ENCODE measurements around the gene ANKRD23. TPM values are rescaled to one million over a fixed set of nuclear protein-coding genes. Genes with fewer than 3 reads are reported as not detected.

ANKRD23 gene
- total and polyA plus RNA-seq, 4 experiments from 2014 or later, result 1.5 to 19.7 (median 19.4) TPM; not detected in 1

GRCh38 chr2:96816836-96817702 lies 26.8 kb downstream of the ANKRD23 start:
- Mint-ChIP-seq H3K4me1 (peaks cover 53 to 73% (median 63%) of the 10 kb centered on the region in 4 donors), H3K4me3 (peak overlapping the region; percentile 80 to 92 (median 87)), H3K9me3 (no peaks in the 10 kb centered on the region), H3K27me3 (no peaks in the 10 kb centered on the region), H3K36me3 (peaks cover 7 to 37% of the 10 kb centered on the region in 2 donors), H3K27ac (peak overlapping the region in 5 of 7 donors; percentile 19 to 84 (median 48))
- Histone ChIP-seq H3K36me3 (ENCODE audit: insufficient read depth, low read length) (peaks cover 9% of the 10 kb centered on the region), H3K9me3 (ENCODE audit: control insufficient read depth in 1 of 2, low read length in 2 of 2) (no peaks in the 10 kb centered on the region), H3K4me3 (ENCODE audit: low read length in 2 of 2) (peak overlapping the region; percentile 63 to 74), H3K27ac (ENCODE audit: low read depth, low read length) (peak overlapping the region; percentile 27), H3K4me1 (ENCODE audit: insufficient read depth, low read length) (peaks cover 61% of the 10 kb centered on the region), H3K27me3 (ENCODE audit: insufficient read depth, low read length) (no peaks in the 10 kb centered on the region)
- DNase-seq, result no peak
- POLR2A ChIA-PET (ENCODE audit: partially characterized antibody), result interaction anchor here (0.8 to 7.6 kb wide), 28 partner anchors 9 to 672 kb away, joined by 3 to 104 read pairs (median 6); partner anchors contain the start of genes ANKRD36, ANKRD39, ARID5A and CNNM4
- CTCF ChIA-PET (ENCODE audit: partially characterized antibody), result interaction anchor here (0.7 to 6.8 kb wide), 15 partner anchors 10 to 142 kb away, joined by 3 to 32 read pairs (median 5); partner anchors contain the start of genes ANKRD39 and CNNM4
- intact Hi-C loops (cut with micrococcal nuclease), result loop anchor here (1.0 to 5.0 kb wide), 9 partner anchors 11 to 295 kb away; partner anchors contain the start of genes ANKRD36, ANKRD39, CNNM4 and LMAN2L

DNA sequence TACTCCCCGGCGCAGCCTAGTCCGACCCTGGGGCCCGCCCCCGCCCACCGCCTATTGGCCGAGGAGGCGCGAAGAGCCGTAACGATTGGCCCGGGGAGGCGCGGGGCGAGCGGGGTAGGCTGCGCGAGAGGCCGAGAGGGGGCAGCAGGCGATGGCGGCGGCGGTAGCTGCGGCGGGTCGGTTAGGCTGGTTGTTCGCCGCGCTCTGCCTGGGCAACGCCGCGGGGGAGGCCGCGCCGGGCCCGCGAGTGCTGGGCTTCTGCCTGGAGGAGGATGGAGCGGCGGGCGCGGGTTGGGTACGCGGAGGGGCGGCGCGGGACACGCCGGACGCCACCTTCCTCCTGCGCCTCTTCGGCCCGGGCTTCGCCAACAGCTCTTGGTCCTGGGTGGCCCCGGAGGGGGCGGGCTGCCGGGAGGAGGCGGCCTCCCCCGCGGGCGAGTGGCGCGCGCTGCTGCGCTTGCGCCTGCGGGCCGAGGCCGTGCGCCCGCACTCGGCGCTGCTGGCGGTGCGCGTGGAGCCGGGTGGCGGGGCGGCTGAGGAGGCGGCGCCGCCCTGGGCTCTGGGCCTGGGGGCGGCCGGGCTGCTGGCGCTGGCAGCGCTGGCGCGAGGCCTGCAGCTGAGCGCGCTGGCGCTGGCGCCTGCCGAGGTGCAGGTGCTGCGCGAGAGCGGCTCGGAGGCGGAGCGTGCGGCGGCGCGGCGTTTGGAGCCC lies 27.5 kb downstream of the ANKRD23 start, which contains the start of gene CNNM3:
TSS of gene CNNM3 (plus strand) at position 142 of the 709 bp plus-strand sequence. CDS start at position 152, 10 bp downstream.
- peak within 1 kb of the TSS; percentile 93 to 97 (median 95) for H3K4me3 Mint-ChIP-seq
- H3K9me3 Mint-ChIP-seq, result no peaks in the 10 kb centered on the region
- ChIA-PET POLR2A (ENCODE audit: partially characterized antibody) (interaction anchor here (0.6 to 7.6 kb wide), 30 partner anchors 10 to 671 kb away, joined by 3 to 104 read pairs (median 4); partner anchors contain the start of genes ANKRD36, ANKRD39, ARID5A and CNNM4), CTCF (ENCODE audit: partially characterized antibody) (interaction anchor here (0.8 to 6.8 kb wide), 9 partner anchors 9 to 143 kb away, joined by 3 to 32 read pairs (median 6); partner anchors contain the start of gene ANKRD39)
- peak within 1 kb of the TSS; percentile 74 to 96 (median 93) for H3K27ac Mint-ChIP-seq
- peaks cover 50 to 76% (median 61%) of the 10 kb centered on the region in 4 donors for H3K4me1 Mint-ChIP-seq
- Histone ChIP-seq H3K4me3 (ENCODE audit: low read length in 2 of 2) (peak within 1 kb of the TSS; percentile 82 to 83), H3K27ac (ENCODE audit: low read depth, low read length) (peak within 1 kb of the TSS; percentile 77), H3K4me1 (ENCODE audit: insufficient read depth, low read length) (peaks cover 57% of the 10 kb centered on the region), H3K36me3 (ENCODE audit: insufficient read depth, low read length) (peaks cover 9% of the 10 kb centered on the region), H3K27me3 (ENCODE audit: insufficient read depth, low read length) (no peaks in the 10 kb centered on the region), H3K9me3 (ENCODE audit: control insufficient read depth in 1 of 2, low read length in 2 of 2) (no peaks in the 10 kb centered on the region)
- intact Hi-C loops (cut with micrococcal nuclease), result loop anchor here (1.0 to 5.0 kb wide), 9 partner anchors 10 to 296 kb away; partner anchors contain the start of genes ANKRD36, ANKRD39, CNNM4 and LMAN2L
- H3K36me3 Mint-ChIP-seq, result peaks cover 7 to 36% of the 10 kb centered on the region in 2 donors
- peak; percentile 93 to 97 (median 94) for DNase-seq
- no peaks in the 10 kb centered on the region for H3K27me3 Mint-ChIP-seq

DNA sequence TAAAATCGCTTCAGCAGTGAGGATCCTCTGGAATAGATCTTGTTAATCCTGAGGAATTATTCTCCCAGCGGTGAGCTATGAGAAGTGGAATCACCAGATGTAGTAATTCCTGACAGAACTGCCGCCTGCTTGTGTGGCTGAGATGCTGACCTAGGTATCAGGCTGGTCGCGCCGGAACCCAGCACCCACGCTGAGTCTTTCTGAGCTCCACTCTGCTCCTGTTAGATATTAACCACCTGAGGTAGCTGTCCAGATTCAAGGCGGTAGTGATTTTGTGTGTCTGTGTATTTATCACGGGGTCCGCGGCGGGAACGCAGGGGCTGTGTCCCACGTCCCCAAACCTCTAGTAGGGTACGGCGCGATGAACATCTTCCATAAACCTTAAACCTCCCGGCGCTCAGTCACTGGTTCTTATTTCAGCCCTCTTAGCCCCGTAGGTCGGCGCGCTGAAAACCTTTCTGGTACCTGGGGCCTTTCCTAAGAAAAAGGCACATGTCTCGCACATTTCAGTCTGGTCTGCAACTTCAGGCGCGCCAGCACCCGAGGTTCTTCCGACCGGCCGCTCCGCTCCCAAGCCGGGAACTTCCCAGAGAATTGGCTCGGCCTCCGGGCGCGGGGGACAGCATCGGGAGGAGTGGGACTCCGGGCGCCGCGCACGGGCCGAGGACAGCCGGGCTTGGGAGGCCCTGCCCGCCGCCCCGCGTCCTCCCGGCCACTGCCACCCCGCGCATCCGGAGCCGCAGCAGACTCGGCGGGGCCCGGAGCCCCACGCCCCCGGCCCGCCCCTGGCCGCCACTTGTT lies 28.3 kb downstream of the ANKRD23 start:
- Mint-ChIP-seq H3K9me3 (no peaks in the 10 kb centered on the region), H3K27me3 (no peaks in the 10 kb centered on the region), H3K4me3 (peak overlapping the region; percentile 93 to 97 (median 95)), H3K27ac (peak overlapping the region; percentile 74 to 96 (median 93)), H3K4me1 (peaks cover 43 to 73% (median 58%) of the 10 kb centered on the region in 4 donors), H3K36me3 (peaks cover 7 to 33% of the 10 kb centered on the region in 2 donors)
- intact Hi-C loops (cut with micrococcal nuclease), result loop anchor here (1.0 to 5.0 kb wide), 10 partner anchors 9 to 549 kb away; partner anchors contain the start of genes ANKRD36, ANKRD39, CIAO1 and CNNM4
- Histone ChIP-seq H3K4me3 (ENCODE audit: low read length in 2 of 2) (peak overlapping the region; percentile 82 to 83), H3K27me3 (ENCODE audit: insufficient read depth, low read length) (no peaks in the 10 kb centered on the region), H3K4me1 (ENCODE audit: insufficient read depth, low read length) (peaks cover 50% of the 10 kb centered on the region), H3K27ac (ENCODE audit: low read depth, low read length) (peak overlapping the region; percentile 77), H3K9me3 (ENCODE audit: control insufficient read depth in 1 of 2, low read length in 2 of 2) (no peaks in the 10 kb centered on the region), H3K36me3 (ENCODE audit: insufficient read depth, low read length) (peaks cover 4% of the 10 kb centered on the region)
- no peak for DNase-seq
- CTCF ChIA-PET (ENCODE audit: partially characterized antibody), result interaction anchor here (0.6 to 6.8 kb wide), 13 partner anchors 8 to 144 kb away, joined by 3 to 32 read pairs (median 6); partner anchors contain the start of genes ANKRD39 and CNNM4
- POLR2A ChIA-PET (ENCODE audit: partially characterized antibody), result interaction anchor here (0.6 to 7.6 kb wide), 25 partner anchors 10 to 494 kb away, joined by 3 to 104 read pairs (median 5); partner anchors contain the start of genes ANKRD36, ANKRD39, ARID5A and CNNM4

DNA sequence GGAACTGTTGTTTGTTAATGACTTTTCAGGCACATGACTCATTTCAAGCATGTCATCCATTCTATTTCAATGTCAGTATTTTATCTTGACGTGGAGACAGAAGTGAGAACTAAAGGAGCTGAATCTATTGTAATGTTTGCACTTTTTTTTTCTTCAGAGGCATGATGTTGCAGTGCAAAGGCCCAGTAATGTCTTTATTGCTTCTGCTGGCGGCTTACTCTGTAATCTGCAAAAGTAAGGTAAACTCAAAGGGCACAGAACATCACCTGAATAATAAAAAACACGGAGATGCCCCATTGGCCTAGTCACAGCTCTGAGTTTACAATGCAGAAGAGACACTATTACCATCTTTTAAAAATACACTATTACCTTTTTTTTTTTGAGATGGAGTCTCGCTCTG lies 30.2 kb downstream of the ANKRD23 start:
- no peaks in the 10 kb centered on the region for H3K9me3 Mint-ChIP-seq
- Histone ChIP-seq H3K27ac (ENCODE audit: low read depth, low read length) (no peak overlapping the region), H3K4me1 (ENCODE audit: insufficient read depth, low read length) (peaks cover 31% of the 10 kb centered on the region), H3K36me3 (ENCODE audit: insufficient read depth, low read length) (peaks cover under 1% of the 10 kb centered on the region), H3K4me3 (ENCODE audit: low read length in 2 of 2) (no peak overlapping the region), H3K27me3 (ENCODE audit: insufficient read depth, low read length) (no peaks in the 10 kb centered on the region), H3K9me3 (ENCODE audit: control insufficient read depth in 1 of 2, low read length in 2 of 2) (no peaks in the 10 kb centered on the region)
- H3K36me3 Mint-ChIP-seq, result peaks cover 3 to 19% of the 10 kb centered on the region in 2 donors
- ChIA-PET CTCF (ENCODE audit: partially characterized antibody) (interaction anchor here (1.0 to 3.2 kb wide), 5 partner anchors 11 to 137 kb away, joined by 3 to 10 read pairs (median 5); partner anchors contain the start of genes ANKRD39 and CNNM4), POLR2A (ENCODE audit: partially characterized antibody) (interaction anchor here (1.6 kb wide), 1 partner anchor 149 kb away, joined by 6 read pairs; no protein-coding TSS in a partner anchor)
- H3K27me3 Mint-ChIP-seq, result no peaks in the 10 kb centered on the region
- peak overlapping the region in 1 of 7 donors; percentile 44 for H3K27ac Mint-ChIP-seq
- DNase-seq, result no peak
- H3K4me3 Mint-ChIP-seq, result peak overlapping the region in 4 of 8 donors; percentile 25 to 33 (median 30)
- peaks cover 25 to 61% (median 42%) of the 10 kb centered on the region in 4 donors for H3K4me1 Mint-ChIP-seq
- intact Hi-C loops (cut with micrococcal nuclease), result no loop called here

DNA sequence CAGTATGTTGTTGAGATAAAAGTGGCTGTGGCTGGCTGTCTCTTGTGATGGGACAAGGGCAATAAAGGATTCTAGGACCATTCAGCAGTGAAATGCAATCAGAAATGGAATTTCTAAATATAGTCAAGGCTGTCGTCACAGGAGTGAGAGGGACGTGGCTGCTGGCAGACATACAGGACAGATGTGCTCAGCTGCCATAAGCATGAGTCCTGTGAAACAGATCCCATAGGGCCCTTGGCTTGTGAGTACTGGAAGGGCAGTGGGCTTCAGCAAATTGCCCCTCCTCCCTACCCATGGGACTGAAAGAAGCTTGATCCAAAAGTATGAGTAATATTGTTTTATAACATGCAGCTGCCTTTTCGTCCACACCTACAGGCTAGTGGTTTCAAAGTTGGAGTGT lies 31.9 kb downstream of the ANKRD23 start:
- no peak for DNase-seq
- Mint-ChIP-seq H3K4me1 (peaks cover 23 to 62% (median 40%) of the 10 kb centered on the region in 4 donors), H3K4me3 (no peak overlapping the region), H3K9me3 (no peaks in the 10 kb centered on the region), H3K36me3 (peaks cover 7 to 16% of the 10 kb centered on the region in 2 donors), H3K27ac (peak overlapping the region in 1 of 7 donors; percentile 76), H3K27me3 (no peaks in the 10 kb centered on the region)
- intact Hi-C loops (cut with micrococcal nuclease), result no loop called here
- Histone ChIP-seq H3K36me3 (ENCODE audit: insufficient read depth, low read length) (peaks cover 5% of the 10 kb centered on the region), H3K27ac (ENCODE audit: low read depth, low read length) (no peak overlapping the region), H3K9me3 (ENCODE audit: control insufficient read depth in 1 of 2, low read length in 2 of 2) (no peaks in the 10 kb centered on the region), H3K4me3 (ENCODE audit: low read length in 2 of 2) (no peak overlapping the region), H3K4me1 (ENCODE audit: insufficient read depth, low read length) (peaks cover 31% of the 10 kb centered on the region), H3K27me3 (ENCODE audit: insufficient read depth, low read length) (no peaks in the 10 kb centered on the region)
- CTCF ChIA-PET (ENCODE audit: partially characterized antibody), result interaction anchor here (0.8 to 2.2 kb wide), 3 partner anchors 13 to 49 kb away, joined by 3 to 10 read pairs (median 5); partner anchors contain the start of gene ANKRD39
- POLR2A ChIA-PET (ENCODE audit: partially characterized antibody), result interaction anchor here (1.5 kb wide), 2 partner anchors 9 to 38 kb away, joined by 3 to 4 read pairs; no protein-coding TSS in a partner anchor
